Muscle layer of duodenum (tissue), 2 donors: ENCODE results near the gene CST9.
"Not testable (repeated sequence)": the region's sequence is repeated elsewhere in the genome, so short reads cannot be mapped to it uniquely, and the experiment has no call there.

Experiments
- H3K27ac ChIP-seq: one replicate; pipeline ENCODE4 v1.7.0; 2013; ENCODE audit warnings: mild to moderate bottlenecking, low read length
- H3K27me3 ChIP-seq: one replicate; pipeline ENCODE4 v1.7.0; 2013; ENCODE audit warnings: low read depth, mild to moderate bottlenecking, control low read depth, low read length
- H3K36me3 ChIP-seq, 2 donors: one replicate each; pipeline ENCODE4 v1.7.0; 2013; ENCODE audit warnings: low read length in 2 of 2, control low read depth in 1 of 2, mild to moderate bottlenecking in 1 of 2; ENCODE audit not compliant: insufficient read depth in 2 of 2, control insufficient read depth in 1 of 2
- H3K4me1 ChIP-seq, 2 donors: one replicate each; pipeline ENCODE4 v1.7.0; 2013; ENCODE audit warnings: low read length in 2 of 2, mild to moderate bottlenecking in 2 of 2, control low read depth in 1 of 2, moderate library complexity in 1 of 2; ENCODE audit not compliant: insufficient read depth in 2 of 2, control insufficient read depth in 1 of 2
- H3K4me3 ChIP-seq, 2 donors: one replicate each; pipeline ENCODE4 v1.7.0; 2013; ENCODE audit warnings: low read length in 2 of 2, low read depth in 1 of 2, mild to moderate bottlenecking in 1 of 2
- H3K9me3 ChIP-seq, 2 donors: one replicate each; pipeline ENCODE4 v1.7.0; 2013; ENCODE audit warnings: low read length in 2 of 2, control low read depth in 1 of 2, mild to moderate bottlenecking in 1 of 2; ENCODE audit not compliant: control insufficient read depth in 1 of 2
- donor health status: healthy.

CST9 gene

GRCh38 chr20:23629017-23629541, 23.4 kb upstream of the CST9 start:
- no peak overlapping the region for H3K27ac ChIP-seq
- H3K4me1 ChIP-seq: peaks cover 0 to 15% of the 10 kb centered on the region in 2 donors
- peaks cover 16% of the 10 kb centered on the region in 2 donors for H3K36me3 ChIP-seq
- no peaks in the 10 kb centered on the region for H3K27me3 ChIP-seq
- no peaks in the 10 kb centered on the region for H3K9me3 ChIP-seq
- H3K4me3 ChIP-seq: no peak overlapping the region

- Histone ChIP-seq H3K27ac (no peak overlapping the region), H3K36me3 (peaks cover 14% of the 10 kb centered on the region in 2 donors), H3K27me3 (no peaks in the 10 kb centered on the region), H3K9me3 (no peaks in the 10 kb centered on the region), H3K4me1 (peaks cover 0 to 11% of the 10 kb centered on the region in 2 donors), H3K4me3 (no peak overlapping the region)
These were observed 22.8 kb upstream of the CST9 start for GRCh38 chr20:23628402-23629016.

GRCh38 chr20:23627501-23627900, 21.8 kb upstream of the CST9 start:
- Histone ChIP-seq H3K9me3 (no peaks in the 10 kb centered on the region), H3K4me1 (peaks cover 0 to 5% of the 10 kb centered on the region in 2 donors), H3K27me3 (no peaks in the 10 kb centered on the region), H3K27ac (no peak overlapping the region), H3K4me3 (no peak overlapping the region), H3K36me3 (peaks cover 4 to 11% of the 10 kb centered on the region in 2 donors)

- Histone ChIP-seq H3K36me3 (peaks cover 0 to 6% of the 10 kb centered on the region in 2 donors), H3K27me3 (no peaks in the 10 kb centered on the region), H3K27ac (no peak overlapping the region), H3K4me1 (peaks cover 0 to 11% of the 10 kb centered on the region in 2 donors), H3K4me3 (no peak overlapping the region), H3K9me3 (no peaks in the 10 kb centered on the region)
These were observed 20.4 kb upstream of the CST9 start for GRCh38 chr20:23626040-23626620.

- Histone ChIP-seq H3K4me1 (peaks cover 0 to 11% of the 10 kb centered on the region in 2 donors), H3K36me3 (peaks cover 0 to 6% of the 10 kb centered on the region in 2 donors), H3K27ac (no peak overlapping the region)
These were observed 19.7 kb upstream of the CST9 start for GRCh38 chr20:23625236-23625964.

GRCh38 chr20:23624324-23624691, 18.6 kb upstream of the CST9 start:
- Histone ChIP-seq H3K27ac (peak overlapping the region; percentile 76), H3K4me1 (peaks cover 0 to 11% of the 10 kb centered on the region in 2 donors), H3K4me3 (no peak overlapping the region), H3K27me3 (no peaks in the 10 kb centered on the region), H3K36me3 (peaks cover 0 to 6% of the 10 kb centered on the region in 2 donors), H3K9me3 (no peaks in the 10 kb centered on the region)

More at GRCh38 chr20:23625236-23625964, 19.7 kb upstream of the CST9 start:
- Histone ChIP-seq H3K9me3 (no peaks in the 10 kb centered on the region), H3K4me3 (no peak overlapping the region), H3K27me3 (no peaks in the 10 kb centered on the region)

GRCh38 chr20:23623666-23624323, 18.1 kb upstream of the CST9 start:
- peaks cover 0 to 11% of the 10 kb centered on the region in 2 donors for H3K4me1 ChIP-seq
- H3K9me3 ChIP-seq: no peaks in the 10 kb centered on the region
- peak overlapping the region; percentile 76 for H3K27ac ChIP-seq

GRCh38 chr20:23622839-23623343, 17.2 kb upstream of the CST9 start:
- Histone ChIP-seq H3K27ac (peak overlapping the region; percentile 86), H3K4me3 (peak overlapping the region; percentile 43 to 53), H3K9me3 (no peaks in the 10 kb centered on the region), H3K27me3 (no peaks in the 10 kb centered on the region), H3K36me3 (peaks cover 0 to 6% of the 10 kb centered on the region in 2 donors), H3K4me1 (peaks cover 0 to 11% of the 10 kb centered on the region in 2 donors)

More at GRCh38 chr20:23623666-23624323, 18.1 kb upstream of the CST9 start:
- Histone ChIP-seq H3K4me3 (no peak overlapping the region), H3K36me3 (peaks cover 0 to 6% of the 10 kb centered on the region in 2 donors), H3K27me3 (no peaks in the 10 kb centered on the region)

GRCh38 chr20:23622401-23622800, 16.7 kb upstream of the CST9 start:
- Histone ChIP-seq H3K27ac (peak overlapping the region; percentile 86), H3K4me3 (peak overlapping the region; percentile 43 to 53), H3K4me1 (peaks cover 0 to 11% of the 10 kb centered on the region in 2 donors)
- not testable (repeated sequence) for H3K27me3 ChIP-seq, H3K9me3 ChIP-seq, H3K36me3 ChIP-seq

GRCh38 chr20:23620670-23621386, 15.1 kb upstream of the CST9 start:
- H3K27ac ChIP-seq, H3K9me3 ChIP-seq, H3K27me3 ChIP-seq, H3K4me1 ChIP-seq, H3K36me3 ChIP-seq, H3K4me3 ChIP-seq: not testable (repeated sequence)
